NCI-H446 (cell line): ENCODE data around the gene CAV1.

Experiments
- DNase-seq, 2 experiments: peaks; one replicate each; lab custom pipeline; 2025; lab: John Stamatoyannopoulos, UW

CAV1 gene

DNA sequence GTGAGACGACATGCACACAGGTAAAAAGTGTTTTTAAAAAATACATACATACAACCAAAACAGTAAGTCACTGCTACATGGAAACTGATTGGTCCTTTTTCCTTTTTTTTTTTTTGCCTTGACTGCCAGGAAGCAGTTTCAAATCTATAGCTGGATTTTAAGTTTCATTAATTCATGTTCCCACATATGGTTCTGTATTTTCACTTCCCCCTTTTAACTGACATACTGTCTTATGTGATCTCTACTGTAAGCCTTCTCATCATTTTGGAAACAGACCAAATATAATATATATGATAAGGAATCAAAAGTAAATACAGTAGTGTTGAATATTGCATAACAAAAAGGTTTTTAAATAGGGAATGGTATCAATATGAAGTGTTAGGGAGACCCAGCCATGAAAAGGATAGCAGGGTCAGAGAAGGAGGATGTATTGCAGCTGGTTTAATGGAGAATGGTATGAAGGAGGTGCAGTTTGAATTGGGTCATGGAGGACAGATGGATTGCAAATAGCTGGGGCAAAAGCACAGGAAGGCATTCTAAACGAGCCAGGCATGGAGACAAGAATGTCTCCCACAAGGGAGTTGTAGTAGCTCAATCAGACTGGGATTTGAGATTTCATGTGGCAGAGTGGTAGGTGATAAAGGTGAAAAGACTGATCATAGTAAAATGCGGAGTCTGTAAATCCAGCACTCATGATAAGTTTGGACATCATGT lies 5.4 kb downstream of the CAV1 start:
- DNase-seq, result no peak

DNA sequence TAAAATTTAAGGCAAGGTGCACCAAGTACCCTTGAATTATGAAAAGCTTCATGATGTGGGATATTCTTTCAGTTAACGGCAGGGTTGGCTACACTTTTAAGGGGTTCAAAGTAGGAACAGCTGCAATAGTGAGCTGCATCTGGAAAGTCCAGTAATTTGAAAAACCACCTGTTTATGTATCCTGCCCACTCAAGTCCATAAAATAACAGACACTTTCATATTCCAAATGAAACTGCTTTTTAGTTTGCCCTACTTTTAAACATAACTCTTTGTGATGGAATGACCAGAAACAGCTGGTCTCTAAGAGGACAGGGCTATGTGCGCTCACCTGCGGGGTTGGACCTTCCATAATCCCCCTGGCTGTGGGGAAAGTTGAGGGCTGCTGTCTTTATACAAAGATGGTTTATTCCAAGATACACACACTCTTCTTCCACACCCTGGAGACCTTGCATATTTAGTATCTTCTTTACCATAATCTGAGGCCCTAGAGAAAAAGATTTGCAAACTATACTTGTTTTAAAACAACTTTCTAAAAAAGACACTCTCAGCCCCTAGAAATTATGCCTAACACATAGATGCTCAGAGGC lies 7.4 kb downstream of the CAV1 start:
- DNase-seq, result no peak

DNA sequence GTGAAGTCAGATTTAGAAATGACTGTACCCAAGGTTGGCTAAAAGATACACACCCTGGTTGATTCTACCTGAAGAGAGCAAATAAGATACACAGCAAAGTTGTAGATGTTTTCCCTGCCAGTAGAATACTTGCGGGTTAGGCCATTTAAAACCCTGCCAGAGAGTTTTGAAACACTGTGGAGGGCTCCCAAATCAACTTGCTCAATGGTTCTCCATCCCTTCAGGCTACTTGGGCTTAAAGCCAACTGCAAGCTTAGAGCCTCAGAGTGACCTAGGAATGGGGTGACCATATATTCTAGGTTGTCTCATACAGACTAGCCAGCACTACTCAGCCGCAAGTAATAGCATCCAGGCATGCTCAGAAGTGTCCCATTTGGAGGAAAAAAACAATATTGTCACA lies 10.0 kb downstream of the CAV1 start:
- DNase-seq, result no peak

DNA sequence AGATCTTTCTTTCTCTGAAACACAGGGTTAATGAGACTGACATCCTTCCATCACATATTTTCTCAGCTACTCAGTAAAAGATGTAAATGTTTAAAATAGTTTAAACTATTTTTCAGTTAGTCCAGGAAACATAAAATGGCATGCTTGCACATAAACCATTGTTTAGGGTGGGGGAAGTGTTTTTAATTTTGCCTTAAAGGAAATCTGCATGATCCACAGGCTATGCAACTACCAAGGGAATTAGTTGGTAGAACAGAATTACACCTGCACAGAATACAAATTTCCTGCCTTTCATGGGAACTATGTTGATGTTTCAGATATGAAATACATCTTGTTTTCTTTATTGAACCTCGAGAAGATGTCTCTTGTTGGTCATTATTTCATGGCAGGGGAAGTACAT lies 10.6 kb downstream of the CAV1 start:
- DNase-seq, result no peak

DNA sequence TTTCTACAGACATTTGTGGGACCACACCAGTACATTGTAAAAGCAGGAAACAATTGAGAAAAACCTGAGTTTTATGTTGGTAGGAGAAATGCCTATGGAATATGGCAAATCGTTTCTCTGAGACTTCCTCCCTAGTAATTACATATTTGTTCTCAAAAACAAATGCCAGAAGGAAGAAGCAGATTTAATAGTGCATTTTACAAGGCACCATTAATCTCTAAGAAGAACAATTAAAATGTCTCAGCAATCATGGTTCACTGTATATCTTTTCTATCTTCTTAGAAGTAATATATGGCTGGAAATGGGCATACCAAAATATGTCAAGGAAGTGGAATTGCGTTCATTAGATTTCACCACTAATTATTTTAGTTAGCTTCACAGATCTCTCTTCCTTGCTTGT lies 13.3 kb downstream of the CAV1 start:
- DNase-seq, result no peak

DNA sequence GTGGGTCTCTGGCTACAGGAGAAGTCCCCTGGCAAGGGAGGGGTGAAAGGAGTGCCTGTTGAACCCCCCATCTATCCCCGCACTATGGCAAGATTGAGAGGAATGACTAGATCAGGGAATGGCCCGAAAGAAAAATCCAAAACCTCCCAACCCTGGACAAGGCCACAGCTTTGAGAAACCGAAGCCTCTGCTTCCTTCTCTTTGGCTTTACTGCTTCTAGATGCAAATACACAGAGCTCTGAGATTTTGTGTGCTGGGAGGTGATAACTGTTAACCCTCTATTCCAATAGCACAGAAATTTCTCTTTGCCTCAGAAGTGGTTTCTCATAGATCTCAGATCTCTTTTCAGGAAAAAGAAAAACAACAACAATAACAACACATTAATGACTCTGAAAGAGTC lies 15.0 kb downstream of the CAV1 start:
- DNase-seq, result no peak

DNA sequence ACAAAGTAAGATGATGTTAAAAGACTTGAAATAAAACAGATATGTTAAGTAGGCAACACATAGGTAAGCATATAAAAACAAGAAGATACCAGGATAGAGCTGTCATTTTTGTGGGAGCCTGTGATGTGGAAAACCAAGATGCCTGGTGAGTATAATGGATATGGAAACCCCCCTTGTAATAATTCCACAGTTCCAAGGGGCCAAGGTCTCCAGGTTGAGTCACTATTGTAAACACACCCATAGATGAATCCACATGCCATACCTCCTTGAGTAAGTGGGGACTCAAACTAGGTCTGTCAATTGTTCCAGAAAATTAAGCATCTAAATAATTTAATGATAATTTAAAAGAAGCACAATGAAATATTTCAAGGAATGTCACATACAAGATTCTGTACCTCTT lies 15.9 kb downstream of the CAV1 start:
- DNase-seq, result no peak

DNA sequence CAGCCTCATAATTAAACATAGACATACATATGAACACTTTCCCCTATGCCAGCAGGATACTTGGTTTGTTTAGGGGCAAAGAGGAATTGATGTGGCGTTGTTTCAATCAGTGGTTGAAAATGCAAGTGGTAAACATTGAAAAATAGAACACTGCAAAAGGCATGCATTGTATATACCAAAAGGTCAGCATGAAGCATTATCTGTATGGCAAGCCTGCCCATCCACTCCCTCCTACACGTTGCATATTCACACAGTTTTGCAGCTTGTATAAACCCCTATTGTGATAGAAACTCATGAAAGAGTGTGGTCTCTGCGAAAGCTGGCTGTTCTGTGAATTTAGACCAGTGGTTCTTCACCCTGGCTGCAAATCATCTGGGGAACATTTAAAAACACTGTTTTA lies 17.1 kb downstream of the CAV1 start:
- DNase-seq, result no peak

DNA sequence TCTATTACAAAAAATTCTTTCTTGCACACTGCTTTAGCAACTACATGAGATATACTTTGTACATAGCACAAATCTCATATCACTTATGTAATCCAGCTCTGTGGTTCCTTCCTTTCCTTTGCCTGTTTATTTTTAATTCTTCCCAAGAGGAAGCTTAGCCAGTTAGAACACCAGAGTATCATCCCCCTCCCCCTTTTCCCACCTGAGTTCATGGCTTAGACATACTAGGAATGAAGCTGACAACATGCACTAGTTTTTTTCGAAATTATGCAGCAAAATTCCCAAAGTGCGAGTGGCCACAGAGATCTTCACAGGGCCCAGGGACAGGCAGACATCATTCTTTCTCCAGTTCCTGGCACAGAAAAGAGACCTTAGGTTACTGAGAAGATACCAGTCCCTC lies 17.8 kb downstream of the CAV1 start:
- no peak for DNase-seq

DNA sequence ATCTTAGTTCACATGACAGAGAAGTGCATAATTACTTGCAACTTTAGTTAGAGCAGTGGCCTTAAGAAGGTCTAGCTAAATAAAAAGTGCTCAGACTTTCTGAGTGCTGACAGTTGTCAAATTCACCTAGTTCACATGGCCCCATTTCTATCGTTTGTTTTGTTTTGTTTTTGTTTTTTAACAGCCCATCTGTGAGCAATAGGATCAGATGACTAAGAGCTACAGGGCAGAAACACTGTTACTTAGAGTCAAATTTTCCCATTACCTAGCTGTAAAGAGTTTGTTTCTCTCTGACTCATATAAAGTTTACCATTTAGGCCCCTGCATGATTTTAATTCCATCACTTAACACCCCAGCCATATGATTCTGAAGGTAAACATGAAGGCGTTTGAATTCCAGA lies 18.8 kb downstream of the CAV1 start:
- DNase-seq, result no peak

DNA sequence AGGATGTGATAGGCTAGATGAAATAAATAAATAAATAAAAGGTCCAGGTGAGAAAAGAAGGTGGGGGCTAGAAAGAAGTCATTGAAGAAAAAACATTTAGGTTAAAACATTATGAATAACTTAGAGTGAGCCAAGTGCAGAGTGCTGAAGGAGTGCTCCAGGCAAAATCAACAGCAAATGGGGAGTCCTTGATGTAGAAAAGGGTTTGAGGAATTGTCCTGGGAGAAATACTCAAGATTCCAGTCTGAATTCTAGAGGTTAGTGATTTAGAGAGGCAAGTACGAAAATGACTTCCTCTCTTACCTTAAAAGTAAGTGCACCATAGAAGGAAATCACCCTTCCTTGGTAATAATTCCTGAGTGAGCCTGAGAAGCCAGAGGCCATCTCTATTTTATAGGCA lies 19.7 kb downstream of the CAV1 start:
- DNase-seq, result no peak

DNA sequence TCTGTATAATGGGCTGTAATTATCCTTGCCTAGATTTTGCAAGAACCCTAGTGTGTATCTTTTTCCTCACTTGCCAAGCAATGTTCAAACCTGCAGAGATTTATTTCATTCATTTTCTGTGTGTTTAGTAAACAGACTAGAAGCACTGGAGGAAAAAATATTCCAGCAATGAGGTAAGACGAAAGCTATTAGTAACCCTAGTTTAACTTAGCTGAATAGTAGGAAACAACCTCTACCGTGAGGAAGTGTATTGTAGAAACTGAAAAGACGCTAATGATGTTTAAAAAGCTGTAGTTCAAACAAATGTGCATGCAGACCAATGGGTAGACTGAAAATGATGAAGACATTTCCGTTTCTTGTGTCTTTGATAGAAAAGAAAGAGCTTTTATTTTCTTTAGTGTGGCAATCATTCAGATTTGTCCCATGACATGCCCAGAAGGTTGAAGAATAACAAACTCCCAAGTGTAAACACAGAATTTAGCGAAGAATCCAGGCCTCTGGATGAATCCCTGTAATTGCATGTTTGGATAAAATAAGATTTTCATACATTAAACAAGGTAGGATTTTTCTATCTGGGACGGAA lies 20.7 kb downstream of the CAV1 start:
- no peak for DNase-seq

DNA sequence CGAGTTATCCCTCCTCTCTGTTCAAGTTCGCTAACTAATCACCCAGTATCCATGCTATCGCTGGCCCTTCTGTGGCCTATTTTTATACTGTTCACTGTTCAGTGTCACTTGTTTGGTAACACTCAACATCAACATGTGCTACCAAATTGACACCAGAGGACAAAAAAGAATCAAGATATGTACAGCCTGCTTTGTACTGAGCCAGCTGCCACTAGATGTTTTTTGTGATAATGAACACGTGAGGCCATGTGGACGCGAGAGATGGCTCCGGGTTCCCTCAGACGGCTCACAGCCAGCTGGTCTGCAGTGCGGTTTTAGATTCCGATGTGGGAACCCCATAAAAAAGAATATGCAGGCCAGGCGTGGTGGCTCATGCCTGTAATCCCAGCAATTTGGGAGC lies 21.2 kb downstream of the CAV1 start:
- DNase-seq, result no peak

DNA sequence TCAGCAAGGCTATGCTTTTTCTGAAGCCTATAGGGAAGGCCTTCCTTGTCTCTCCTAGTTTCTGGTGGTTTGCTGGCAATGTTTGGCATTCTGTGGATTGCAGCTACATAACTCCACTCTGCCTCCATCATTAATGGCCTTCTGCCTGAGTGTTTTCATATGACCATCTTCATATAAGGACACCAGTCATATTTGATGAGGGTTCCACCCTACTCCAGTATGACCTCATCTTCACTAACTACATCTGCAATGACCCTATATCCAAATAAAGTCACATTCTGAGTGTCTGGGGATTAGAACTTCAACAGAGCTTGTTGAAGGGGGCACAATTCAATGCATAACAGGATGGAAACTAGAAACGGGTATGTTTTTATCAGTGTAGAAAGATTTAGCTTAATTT lies 22.1 kb downstream of the CAV1 start:
- no peak for DNase-seq

DNA sequence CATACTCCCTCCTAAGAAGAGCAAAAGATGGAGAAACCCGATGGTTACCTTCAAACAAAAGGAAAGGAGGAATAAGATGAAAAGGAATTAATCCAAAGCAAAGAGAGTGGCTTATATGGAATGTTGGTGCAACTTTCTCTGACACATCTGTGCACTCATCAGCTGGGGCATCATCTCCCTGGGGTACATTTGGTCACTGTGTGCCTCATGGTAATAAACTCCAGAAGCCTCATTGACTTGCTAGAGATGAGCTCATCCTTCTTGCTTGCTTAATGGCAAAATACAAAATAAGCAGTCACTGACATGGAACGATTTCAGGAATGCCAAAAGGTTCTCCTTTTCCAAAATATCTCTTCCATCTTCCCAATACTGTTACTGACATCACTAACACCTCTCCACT lies 22.5 kb downstream of the CAV1 start:
- no peak for DNase-seq

DNA sequence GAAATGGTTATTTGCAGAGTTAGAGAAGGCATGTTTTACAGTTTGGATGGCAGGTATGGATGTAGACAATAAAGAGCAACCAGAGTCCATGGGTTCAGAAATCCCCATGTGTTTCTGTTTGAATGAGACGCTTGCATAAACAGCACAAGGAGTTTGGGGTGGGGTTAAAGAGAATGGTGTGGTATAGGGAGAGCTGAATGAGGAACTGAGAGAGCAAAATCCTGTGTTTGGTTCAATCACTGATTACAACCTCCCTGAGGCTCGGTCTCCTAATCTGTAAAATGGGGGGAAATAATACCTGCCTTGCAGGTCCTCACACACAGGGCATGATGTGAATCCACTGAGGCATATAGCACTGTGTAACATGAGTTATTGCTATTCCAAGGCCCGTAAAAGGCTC lies 23.7 kb downstream of the CAV1 start:
- no peak for DNase-seq

DNA sequence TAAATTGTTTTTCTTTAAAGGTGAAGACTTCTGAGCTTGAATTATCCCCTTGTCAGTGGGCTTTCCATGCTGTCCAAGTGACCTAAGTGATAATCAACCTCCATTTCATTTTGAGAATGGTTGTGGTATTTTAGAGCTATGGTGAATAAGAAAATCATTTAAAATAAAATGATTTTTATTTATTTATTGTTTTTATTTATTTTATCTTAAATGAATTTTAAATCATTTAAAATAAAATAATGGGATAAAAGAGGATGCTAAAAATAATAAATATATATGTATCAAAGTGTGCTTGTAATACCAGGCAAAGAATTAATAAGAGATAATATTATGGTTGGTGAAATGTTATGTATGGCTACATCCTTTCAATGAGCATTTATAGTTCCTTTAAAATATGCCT lies 24.5 kb downstream of the CAV1 start:
- DNase-seq, result no peak

DNA sequence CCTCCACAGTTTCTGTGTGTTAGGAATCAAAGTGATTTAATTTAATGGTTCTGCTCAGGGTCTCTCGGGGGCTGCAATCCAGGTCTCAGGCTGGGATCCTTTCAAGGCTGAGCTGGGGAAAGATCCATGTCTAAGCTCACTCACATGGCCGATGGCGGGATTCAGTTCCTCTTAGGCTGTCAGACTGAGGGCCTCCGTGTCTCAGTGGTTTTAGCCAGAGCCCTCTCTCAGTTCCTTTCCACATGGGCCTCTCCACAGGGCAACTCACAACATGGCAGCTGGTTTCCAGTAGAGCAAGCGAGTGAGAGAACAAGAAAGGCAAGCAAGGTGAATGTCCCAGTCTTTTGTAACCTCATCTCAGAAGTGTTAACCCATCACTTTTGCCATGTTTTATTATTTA lies 26.9 kb downstream of the CAV1 start:
- no peak for DNase-seq

DNA sequence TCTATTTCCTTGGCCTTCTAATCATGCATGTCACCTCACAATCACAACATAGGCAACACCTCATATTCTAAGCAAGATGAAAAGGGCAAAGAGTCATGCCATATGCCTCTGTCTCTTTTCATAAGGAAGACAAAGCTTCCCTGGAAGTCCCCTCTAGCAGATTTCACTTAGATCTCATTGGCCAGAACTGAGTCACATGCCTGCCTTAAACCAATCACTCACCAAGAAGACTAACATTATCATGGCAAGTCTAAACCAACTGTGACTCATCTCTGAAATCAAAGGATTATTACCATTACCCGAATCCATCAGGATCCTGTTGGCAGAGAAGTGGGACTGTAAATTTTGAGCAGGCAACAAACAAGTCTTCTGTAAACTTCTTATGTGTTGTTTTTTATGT lies 27.8 kb downstream of the CAV1 start:
- DNase-seq, result no peak

DNA sequence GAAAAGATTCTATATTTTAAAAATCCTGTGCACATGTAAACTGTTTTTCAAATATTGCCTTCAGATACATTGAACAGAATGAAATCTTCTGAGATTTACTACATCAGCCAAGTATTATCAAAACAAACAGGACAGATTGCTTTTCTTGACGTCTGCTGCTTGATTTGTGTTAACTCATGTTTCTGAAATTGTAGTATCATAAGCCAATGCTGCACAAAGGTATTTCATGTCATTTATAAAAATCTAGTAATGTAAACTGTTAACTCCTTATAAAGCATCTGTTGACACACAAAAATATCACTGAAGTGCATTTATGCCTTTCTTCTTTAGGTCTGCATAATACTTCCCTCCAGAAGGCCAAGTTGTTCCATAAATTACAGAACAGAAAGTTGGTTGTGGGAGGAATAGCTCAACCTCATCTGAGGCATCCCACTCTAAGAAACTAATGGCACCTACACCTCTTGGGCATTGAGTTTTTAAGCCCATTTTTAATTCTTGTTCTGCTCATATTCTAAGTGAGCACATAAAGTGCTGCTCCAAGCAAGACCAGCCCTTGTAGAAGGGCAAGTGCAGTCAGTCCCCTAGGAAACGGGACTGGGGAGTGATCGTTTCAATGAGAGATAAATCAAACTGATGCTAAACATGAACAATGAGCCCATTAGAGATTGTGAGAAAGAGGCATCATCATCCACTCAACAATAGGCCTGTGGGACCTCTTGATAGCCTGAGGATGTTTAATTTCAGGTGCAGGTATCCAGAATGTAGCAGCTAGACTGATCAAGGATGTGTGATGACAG lies 28.5 kb downstream of the CAV1 start:
- no peak for DNase-seq

DNA sequence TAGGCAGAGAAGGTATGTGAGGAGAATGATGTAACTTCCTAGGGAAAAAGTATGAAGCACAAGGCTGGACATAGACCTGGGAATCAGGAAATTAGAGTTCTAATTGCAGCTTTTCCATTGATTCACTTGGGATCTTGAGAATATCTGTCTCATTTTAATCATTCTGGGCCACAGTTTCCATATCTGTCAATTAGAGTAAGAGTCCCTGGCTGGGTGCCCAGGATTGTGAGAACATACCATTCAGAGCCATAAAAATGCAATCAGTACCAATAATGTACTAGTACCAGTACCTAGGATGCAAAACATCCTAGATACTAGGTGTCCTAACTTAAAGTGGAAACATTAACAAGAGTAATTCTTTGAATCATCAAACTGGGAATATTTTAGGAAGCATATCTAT lies 29.6 kb downstream of the CAV1 start:
- no peak for DNase-seq

DNA sequence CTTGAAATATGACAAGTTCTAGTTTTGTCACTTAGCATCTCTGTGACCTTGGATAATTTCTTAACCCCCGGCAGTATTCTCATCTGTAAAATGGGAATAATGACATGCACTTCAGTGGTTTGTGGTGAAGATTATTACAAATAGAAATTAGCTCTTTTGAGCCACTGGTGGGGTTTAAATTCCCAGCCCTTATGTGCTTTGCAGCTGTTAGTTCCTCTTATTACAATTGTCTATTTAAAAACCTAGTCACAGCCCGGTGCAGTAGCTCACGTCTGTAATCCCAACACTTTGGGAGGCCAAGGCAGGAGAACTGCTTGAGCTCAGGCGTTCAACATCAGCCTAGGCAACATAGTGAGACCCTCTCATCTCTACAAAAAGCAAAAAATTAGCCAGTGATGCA lies 30.1 kb downstream of the CAV1 start:
- no peak for DNase-seq

DNA sequence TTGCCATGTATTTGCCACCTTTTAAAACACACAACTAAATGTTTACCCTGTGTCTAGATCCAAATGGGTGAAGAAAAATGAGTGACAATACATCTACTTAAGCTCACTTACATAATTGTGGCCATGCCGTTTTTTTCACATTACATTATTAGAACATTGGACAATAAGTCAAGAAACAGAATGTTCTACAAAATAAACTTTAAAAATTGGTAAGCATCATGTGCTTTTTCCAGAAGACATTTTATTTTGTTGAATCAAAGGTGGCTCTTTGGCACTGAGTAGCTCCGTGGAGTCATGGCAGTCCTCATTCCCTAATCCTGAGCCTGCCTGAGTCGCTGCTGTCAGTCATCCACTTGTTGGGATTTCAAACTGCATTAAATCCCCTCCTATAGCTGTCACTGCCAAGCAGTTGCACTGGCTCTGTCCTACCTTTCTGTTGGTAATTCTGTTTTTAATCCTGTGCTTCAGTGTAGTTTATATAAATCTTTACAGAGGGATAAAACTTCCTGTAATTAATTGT lies 32.3 kb downstream of the CAV1 start:
- no peak for DNase-seq
